ENCODE measurements around the gene SNAI3. TPM values are rescaled to one million over a fixed set of nuclear protein-coding genes. Genes with fewer than 3 reads are reported as not detected.

Gene SNAI3
- total and polyA plus RNA-seq, 9 of the 15 experiments (the other 6 are each of a cell fraction or from before 2014, with no cell fraction given) = 0.04 to 4.1 (median 0.80) TPM; not detected in 1

DNA sequence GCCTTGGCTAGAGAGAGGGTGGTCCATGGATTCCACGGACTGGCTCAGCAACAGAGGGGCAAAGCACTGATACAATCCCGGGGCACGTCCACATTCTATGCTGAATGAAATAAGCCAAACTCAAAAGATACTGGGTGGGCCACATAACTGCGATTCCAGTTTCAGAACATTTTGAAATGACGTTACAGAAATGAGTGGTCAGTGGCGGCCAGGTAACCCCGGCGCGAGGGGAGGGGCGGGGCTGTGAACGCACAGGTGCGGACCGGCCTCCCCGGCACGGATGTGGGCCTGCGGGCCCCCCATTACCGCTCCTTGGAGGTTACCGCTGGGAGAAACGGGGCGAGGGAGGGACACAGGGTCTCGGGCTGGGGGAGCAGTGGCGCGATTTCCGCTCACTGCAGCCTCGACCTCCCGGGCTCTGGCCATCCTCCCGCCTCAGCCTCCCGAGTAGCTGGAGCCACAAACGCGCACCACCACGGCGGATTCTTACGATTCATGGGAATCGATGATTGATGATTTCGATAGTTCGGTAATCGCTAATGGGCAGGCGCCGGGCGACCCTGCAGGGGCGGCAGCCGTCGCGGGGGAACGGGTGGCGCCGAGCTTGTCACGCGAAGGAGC lies 24.0 kb downstream of the SNAI3 start:
- 0 out of 2 replicates have a peak, but pooled peaks cover 6% of the 10 kb centered on the region for H4K20me1 ChIP-seq (replicated peaks; ENCODE audit: control insufficient read depth, insufficient read depth, low read length)
- POLR2A ChIA-PET = interaction anchor here (0.7 to 1.2 kb wide), 8 partner anchors 9 to 196 kb away, joined by 3 to 10 read pairs (median 4); no protein-coding TSS in a partner anchor
- H3K9ac ChIP-seq (ENCODE audit: insufficient read depth in 1 of 2, low read depth in 2 of 2, low read length in 2 of 2) = peak overlapping the region; percentile 86 to 96
- in situ Hi-C loops (cut with MboI) (no loop called here), intact Hi-C loops (cut with micrococcal nuclease) (loop anchor here (2.0 to 5.0 kb wide), 2 partner anchors 24 to 45 kb away; partner anchors contain the start of genes CTU2, RNF166 and SNAI3)
- H3K9me3 ChIP-seq (replicated peaks; ENCODE audit: control insufficient read depth, insufficient read depth, low read depth, low read length) = no peaks in the 10 kb centered on the region
- peak overlapping the region; percentile 99 for H3K4me2 ChIP-seq (ENCODE audit: insufficient read depth, low read length)
- no peaks in the 10 kb centered on the region for H3K9me1 ChIP-seq (ENCODE audit: control insufficient read depth, insufficient read depth, low read length)
- FAIRE-seq = no peak
- peak overlapping the region; percentile 92 for H3K4me3 ChIP-seq
- under 1% methylated on average over 46 of the region's 49 CpGs for WGBS (ENCODE audit: insufficient coverage, low coverage, missing lambda C conversion rate)
- H3K4me1 ChIP-seq (replicated peaks in 1 of 2; ENCODE audit: control insufficient read depth in 2 of 2, insufficient read depth in 2 of 2, low read length in 2 of 2) = peaks cover 17 to 75% of the 10 kb centered on the region in 2 experiments
- DNase-seq (ENCODE audit: extremely low read depth in 1 of 4, low spot score in 3 of 4) = peak in 2 of 4 experiments; percentile 41 to 54
- H3K27me3 ChIP-seq (ENCODE audit: control insufficient read depth in 2 of 2, insufficient read depth in 2 of 2, low read length in 2 of 2) = no peaks in the 10 kb centered on the region
- H2AFZ ChIP-seq (ENCODE audit: low read depth, low read length) = peak overlapping the region; percentile 83
- peaks cover 41% of the 10 kb centered on the region; the same call in 1 of the 3 replicates for H3K36me3 ChIP-seq (ENCODE audit: control insufficient read depth, insufficient read depth, low read length)
- CTCF ChIA-PET (ENCODE audit: low intra/inter-chr PET ratio) = no interaction called here
- BruUV-seq (replicated peaks) = TSS peak; percentile 81
- peak overlapping the region; percentile 88 for H3K27ac ChIP-seq (ENCODE audit: extremely low read depth, low read depth, low read length)
- peak; percentile 0; the same call in 2 of the 3 replicates for ATAC-seq
- peaks cover 76% of the 10 kb centered on the region for H3K79me2 ChIP-seq (ENCODE audit: control insufficient read depth, insufficient read depth, low read length)
- 0 out of 2 replicates have a peak, but pooled peaks have one; percentile 74 for TF ChIP-seq NR3C1 (CRISPR knock-in tag; IDR thresholded peaks at IDR 0.05)
- peak; percentile 88; the same call in 1 of the 2 replicates for TF ChIP-seq ZC3H4 (CRISPR knock-in tag; IDR thresholded peaks at IDR 0.05; ENCODE audit: borderline replicate concordance)
- peak; percentile 13; the same call in 1 of the 2 replicates for TF ChIP-seq EGR1 (conservative IDR thresholded peaks at IDR 0.05)
- TF ChIP-seq ZBTB7A (IDR thresholded peaks at IDR 0.05; ENCODE audit: borderline replicate concordance, control insufficient read depth, low read depth, low read length) = 0 out of 2 replicates have a peak, but pooled peaks have one; percentile 66
- TF ChIP-seq TCF15 (CRISPR knock-in tag; IDR thresholded peaks at IDR 0.05) = no peak
- no peak for TF ChIP-seq SMARCE1 (IDR thresholded peaks at IDR 0.05)
- 0 out of 2 replicates have a peak, but pooled peaks have one; percentile 23 for TF ChIP-seq NFIC (IDR thresholded peaks at IDR 0.05)
- TF ChIP-seq TEAD4 (IDR thresholded peaks at IDR 0.05; ENCODE audit: low read length) = no peak
- TF ChIP-seq TEAD4 (CRISPR knock-in tag; IDR thresholded peaks at IDR 0.05; ENCODE audit: borderline replicate concordance) = peak; percentile 70
- TF ChIP-seq ZNF217 (CRISPR knock-in tag; IDR thresholded peaks at IDR 0.05) = no peak
- no peak for TF ChIP-seq NCOA2 (IDR thresholded peaks at IDR 0.05; ENCODE audit: partially characterized antibody in 2 of 2)
- peak; percentile 76; the same call in 1 of the 2 replicates for TF ChIP-seq ZEB2 (IDR thresholded peaks at IDR 0.05)
- TF ChIP-seq STAG1 (CRISPR knock-in tag; IDR thresholded peaks at IDR 0.05; ENCODE audit: borderline replicate concordance) = peak; percentile 53
- TF ChIP-seq ARID4B (CRISPR knock-in tag; IDR thresholded peaks at IDR 0.05) = peak; percentile 77; the same call in 1 of the 2 replicates
- 0 out of 4 replicates have a peak, but pooled peaks of 1 of the 2 experiments have one; percentile 38 for TF ChIP-seq TEAD1 (CRISPR knock-in tag; IDR thresholded peaks at IDR 0.05)
- no peak for TF ChIP-seq NFXL1 (CRISPR knock-in tag; IDR thresholded peaks at IDR 0.05)
- no peak for TF ChIP-seq OTX1 (CRISPR knock-in tag; IDR thresholded peaks at IDR 0.05)
- TF ChIP-seq ZBTB17 (CRISPR knock-in tag; IDR thresholded peaks at IDR 0.05) = peak; percentile 91

Measured in K562 (cell line).